ENCODE data around the gene MAP7D2. TPM values are rescaled to one million over a fixed set of nuclear protein-coding genes. Genes with fewer than 3 reads are reported as not detected.

MAP7D2 gene
- total RNA-seq, 1 donor = not detected

DNA sequence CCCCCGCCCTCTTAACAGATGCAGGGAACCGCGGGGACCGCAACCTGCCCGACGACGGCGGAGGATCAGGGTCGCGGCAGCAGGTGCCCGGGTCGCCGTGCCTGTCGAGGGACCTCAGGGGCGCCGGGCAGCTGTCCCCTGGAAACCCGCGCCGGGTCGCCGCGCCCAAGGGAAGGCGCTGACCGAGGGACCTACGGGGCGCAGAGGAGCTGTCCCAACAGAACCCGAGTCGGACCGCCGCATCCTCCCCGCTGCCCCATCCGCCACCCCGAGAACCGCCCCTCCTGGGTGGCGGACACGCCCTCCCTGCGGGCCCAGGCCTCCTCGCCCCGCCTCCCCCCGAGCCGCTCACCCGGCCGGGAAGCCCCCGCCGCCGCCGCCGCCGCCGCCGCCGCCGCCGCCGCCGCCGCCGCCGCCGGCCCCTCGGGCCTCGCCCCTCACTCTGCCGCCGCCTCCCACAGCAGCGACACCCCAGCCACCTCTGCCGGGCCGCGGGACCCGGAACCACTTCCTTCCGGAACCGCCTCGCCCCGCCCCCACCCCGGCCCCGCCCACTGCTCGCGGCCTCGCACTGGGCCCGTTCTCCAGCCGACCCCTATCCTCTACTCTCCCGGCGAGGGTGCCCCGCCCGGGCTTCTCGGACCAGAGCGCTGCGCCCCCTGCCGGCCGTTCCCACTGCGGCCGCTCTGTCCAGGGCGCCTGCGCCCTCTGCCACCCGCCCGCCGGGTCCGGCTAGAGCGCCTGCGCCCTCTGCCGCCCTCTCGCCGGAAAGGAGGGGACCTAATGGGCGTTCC, 126.0 kb downstream of the MAP7D2 start, which contains the start of gene BCLAF3:
Gene BCLAF3 (minus strand): TSS at position 506 of the 794 bp plus-strand sequence. CDS start 20,797 bp downstream, outside the sequence.
- TF ChIP-seq, protein P1, sequence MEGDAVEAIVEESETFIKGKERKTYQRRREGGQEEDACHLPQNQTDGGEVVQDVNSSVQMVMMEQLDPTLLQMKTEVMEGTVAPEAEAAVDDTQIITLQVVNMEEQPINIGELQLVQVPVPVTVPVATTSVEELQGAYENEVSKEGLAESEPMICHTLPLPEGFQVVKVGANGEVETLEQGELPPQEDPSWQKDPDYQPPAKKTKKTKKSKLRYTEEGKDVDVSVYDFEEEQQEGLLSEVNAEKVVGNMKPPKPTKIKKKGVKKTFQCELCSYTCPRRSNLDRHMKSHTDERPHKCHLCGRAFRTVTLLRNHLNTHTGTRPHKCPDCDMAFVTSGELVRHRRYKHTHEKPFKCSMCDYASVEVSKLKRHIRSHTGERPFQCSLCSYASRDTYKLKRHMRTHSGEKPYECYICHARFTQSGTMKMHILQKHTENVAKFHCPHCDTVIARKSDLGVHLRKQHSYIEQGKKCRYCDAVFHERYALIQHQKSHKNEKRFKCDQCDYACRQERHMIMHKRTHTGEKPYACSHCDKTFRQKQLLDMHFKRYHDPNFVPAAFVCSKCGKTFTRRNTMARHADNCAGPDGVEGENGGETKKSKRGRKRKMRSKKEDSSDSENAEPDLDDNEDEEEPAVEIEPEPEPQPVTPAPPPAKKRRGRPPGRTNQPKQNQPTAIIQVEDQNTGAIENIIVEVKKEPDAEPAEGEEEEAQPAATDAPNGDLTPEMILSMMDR (IDR thresholded peaks at IDR 0.05; ENCODE audit: insufficient read depth, low read depth, low read length) = peak; percentile 69
- peak; percentile 86 for DNase-seq (ENCODE audit: low read depth)
- H3K4me3 ChIP-seq (ENCODE audit: low read depth, low read length) = peak within 1 kb of the TSS; percentile 69

DNA sequence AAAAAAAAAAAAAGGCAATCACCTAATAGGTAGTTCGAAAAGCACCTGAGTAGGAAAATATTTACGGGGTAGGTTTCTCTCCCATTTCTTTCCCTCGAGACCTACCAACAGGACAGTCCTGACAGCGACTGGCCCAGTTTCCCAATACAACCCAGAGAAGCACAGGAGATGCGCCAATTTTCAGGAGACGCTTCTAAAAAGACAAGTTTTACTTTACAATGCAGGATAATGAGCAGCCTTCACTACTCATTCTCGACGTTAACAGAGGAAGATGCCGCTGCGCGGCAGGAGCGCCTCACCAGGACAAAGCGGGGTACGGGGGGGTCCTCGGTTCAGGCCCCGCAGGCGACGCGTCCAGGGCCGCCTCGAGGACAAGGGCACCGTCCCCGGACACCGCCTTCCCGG, 126.6 kb downstream of the MAP7D2 start:
- TF ChIP-seq, protein P1 (IDR thresholded peaks at IDR 0.05; ENCODE audit: insufficient read depth, low read depth, low read length) = no peak
- no peak for DNase-seq (ENCODE audit: low read depth)
- peak overlapping the region; percentile 69 for H3K4me3 ChIP-seq (ENCODE audit: low read depth, low read length)

DNA sequence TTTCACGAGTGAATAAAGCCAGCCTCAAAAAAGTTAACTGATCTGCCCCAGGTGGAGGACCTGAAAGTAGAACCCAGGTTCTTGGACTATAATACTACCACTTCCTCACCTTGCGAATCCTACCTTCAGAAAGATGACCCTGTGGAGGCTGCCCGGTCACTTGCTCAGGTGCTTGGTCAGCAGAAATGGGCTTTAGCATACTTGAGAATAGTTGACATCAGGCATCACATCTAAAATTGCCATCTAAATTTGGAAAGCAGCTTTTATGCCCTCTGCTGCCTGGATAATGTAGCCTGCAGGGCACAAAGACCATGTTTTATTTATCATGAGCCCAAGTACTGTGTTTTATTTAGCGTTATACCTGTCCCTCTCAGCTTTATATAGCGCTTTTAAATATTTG, 128.9 kb downstream of the MAP7D2 start:
- TF ChIP-seq, protein P1 (IDR thresholded peaks at IDR 0.05; ENCODE audit: insufficient read depth, low read depth, low read length) = no peak
- H3K4me3 ChIP-seq (ENCODE audit: low read depth, low read length) = no peak overlapping the region
- DNase-seq (ENCODE audit: low read depth) = no peak

DNA sequence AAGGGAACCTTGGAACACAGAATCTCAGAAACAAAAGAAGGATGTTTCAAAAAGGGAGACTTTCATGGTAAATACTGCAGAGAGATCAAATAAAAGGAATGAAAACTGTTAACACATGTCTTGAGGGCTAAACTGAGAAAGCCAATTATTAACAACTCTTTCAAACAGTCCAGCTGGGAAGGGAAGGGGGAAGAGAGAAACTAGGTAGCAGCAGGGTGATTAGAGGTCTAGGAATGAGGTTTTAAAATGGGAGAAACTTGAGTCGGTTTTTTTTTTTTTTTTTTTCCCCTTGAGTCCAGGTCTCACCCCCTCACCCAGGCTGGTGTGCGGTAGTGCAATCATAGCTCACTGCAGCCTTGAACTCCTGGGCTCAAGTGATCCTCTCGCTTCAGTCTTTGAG, 130.2 kb downstream of the MAP7D2 start:
- no peak overlapping the region for H3K4me3 ChIP-seq (ENCODE audit: low read depth, low read length)
- TF ChIP-seq, protein P1 (IDR thresholded peaks at IDR 0.05; ENCODE audit: insufficient read depth, low read depth, low read length) = no peak
- no peak for DNase-seq (ENCODE audit: low read depth)

DNA sequence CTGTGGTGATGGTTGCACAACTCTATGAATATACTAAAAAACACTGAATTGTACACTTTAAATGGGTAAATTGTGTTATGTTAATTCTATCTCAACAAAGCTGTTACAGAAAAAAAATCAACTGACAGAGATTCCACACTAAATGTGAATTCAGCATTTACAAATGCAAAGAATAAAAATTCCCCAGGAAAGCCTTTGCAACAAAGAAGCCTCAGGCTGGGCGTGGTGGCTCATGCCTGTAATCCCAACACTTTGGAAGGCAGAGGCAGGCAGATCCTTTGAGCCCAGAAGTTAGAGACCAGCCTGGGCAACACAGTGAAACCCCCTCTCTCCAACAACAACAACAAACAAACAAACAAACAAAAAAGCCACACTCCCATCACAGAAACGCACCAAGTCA, 134.8 kb downstream of the MAP7D2 start:
- DNase-seq (ENCODE audit: low read depth) = no peak
- H3K4me3 ChIP-seq (ENCODE audit: low read depth, low read length) = no peak overlapping the region
- TF ChIP-seq, protein P1 (IDR thresholded peaks at IDR 0.05; ENCODE audit: insufficient read depth, low read depth, low read length) = no peak

DNA sequence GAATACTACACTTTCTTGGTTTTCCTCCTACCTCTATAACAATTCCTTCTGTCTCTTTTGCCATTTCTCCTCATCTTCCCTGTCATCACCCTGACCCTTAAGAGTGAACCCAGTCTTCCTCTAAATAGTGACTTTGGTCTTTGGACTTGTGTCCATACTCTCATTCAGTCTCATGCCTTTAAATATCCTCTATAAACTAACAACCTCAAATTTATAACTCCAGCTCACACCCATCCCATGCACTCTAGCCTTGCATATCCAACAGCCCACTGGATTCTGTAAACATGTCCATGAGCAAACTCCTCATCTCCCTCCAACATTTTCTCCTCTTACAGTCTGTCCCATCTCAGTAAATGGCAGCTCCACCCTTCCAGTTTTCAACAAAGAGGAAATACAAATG, 140.9 kb downstream of the MAP7D2 start:
- no peak overlapping the region for H3K4me3 ChIP-seq (ENCODE audit: low read depth, low read length)
- TF ChIP-seq, protein P1 (IDR thresholded peaks at IDR 0.05; ENCODE audit: insufficient read depth, low read depth, low read length) = no peak
- DNase-seq (ENCODE audit: low read depth) = no peak
